GM18858 (cell line): ENCODE measurements around the gene MCFD2.

Source experiments
- ATAC-seq: cut with Tn5 transposase; IDR thresholded peaks from one replicate; pipeline ENCODE4 v1.9.1; 2021; ENCODE audit not compliant: unreplicated experiment

Gene MCFD2

GRCh38 chr2:46852598-46852997 lies 63.0 kb downstream of the MCFD2 start:
- ATAC-seq, result no peak

DNA sequence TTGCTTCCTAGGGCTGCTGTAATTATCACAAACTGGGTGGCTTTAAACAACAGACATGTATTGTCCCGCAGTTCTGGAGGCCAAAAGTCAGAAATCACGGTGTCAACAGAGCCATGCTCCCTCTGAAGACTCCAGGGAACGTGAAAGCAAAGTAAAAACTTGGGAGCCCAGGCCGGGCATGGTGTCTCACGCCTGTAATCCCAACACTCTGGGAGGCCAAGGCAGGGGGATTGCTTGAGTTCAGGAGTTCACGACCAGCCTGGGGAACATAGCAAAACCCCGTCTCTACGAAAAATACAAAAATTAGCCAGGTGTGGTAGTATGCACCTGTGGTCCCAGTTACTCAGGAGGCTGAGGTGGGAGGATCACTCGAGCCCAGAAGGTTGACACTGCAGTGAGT lies 63.5 kb downstream of the MCFD2 start:
- ATAC-seq, result no peak
